ENCODE data around the gene RBKS.

Gene RBKS

DNA sequence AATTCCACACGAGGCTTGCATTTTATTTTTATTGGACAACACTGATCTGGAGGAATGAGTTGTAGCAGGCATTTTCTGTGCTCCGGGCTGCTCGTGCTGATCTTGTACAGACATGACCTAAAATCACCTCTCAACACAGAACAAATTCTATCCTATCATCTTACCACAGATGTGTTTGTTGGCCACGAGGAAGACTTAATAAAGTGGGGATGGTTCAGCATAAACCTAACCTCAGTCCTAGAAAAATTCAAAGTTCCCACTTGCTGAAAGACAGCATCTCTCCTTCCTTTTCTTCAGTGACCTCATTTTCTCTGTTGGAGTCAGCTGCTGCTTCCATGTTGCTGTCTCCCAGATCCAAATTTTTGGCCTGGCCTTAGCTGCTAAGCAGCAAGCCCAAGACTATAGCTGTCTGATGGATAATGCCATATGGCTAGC, 45.3 kb downstream of the RBKS start:
- in situ Hi-C loops (cut with MboI; ENCODE audit: low pct_unique_long_range_greater_than_20kb, low sequenced_read_pairs), result no loop called here
- no peak for DNase-seq

DNA sequence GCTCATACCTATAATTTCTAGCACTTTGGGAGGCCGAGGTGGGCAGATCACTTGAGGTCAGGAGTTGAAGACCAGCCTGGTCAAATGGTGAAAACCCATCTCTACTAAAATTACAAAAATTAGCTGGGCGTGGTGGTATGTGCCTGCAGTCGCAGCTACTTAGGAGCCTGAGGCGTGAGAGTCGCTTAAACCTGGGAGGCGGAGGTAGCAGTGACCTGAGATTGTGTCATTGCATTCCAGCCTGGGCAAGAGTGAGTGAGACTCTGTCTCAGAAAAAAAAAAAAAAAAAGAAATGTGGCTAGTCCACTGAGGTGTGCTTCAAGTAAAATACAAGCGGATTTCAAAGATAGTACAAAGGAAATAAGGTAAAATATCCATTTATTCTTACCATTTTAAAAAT, 46.2 kb downstream of the RBKS start:
- no peak for DNase-seq
- in situ Hi-C loops (cut with MboI; ENCODE audit: low pct_unique_long_range_greater_than_20kb, low sequenced_read_pairs), result no loop called here

DNA sequence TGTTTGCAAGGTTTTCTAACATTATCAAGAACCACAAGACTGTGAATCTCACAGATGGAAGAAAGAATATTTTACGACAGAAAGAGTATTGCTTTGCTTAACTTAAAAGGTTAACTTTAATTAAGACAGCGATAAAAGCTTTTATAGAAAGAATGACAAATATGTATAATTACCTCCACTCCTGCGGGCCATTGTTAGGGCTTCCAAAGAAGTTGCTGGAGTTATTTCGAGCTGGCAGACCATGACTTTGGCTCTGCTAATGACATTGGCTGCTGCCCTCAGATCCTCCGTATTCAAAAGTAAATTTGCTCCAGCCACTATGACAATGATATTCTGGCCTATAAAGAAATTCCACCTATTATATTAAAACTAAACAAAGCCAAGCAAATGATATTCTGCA, 47.3 kb downstream of the RBKS start:
- in situ Hi-C loops (cut with MboI; ENCODE audit: low pct_unique_long_range_greater_than_20kb, low sequenced_read_pairs), result no loop called here
- DNase-seq, result no peak

DNA sequence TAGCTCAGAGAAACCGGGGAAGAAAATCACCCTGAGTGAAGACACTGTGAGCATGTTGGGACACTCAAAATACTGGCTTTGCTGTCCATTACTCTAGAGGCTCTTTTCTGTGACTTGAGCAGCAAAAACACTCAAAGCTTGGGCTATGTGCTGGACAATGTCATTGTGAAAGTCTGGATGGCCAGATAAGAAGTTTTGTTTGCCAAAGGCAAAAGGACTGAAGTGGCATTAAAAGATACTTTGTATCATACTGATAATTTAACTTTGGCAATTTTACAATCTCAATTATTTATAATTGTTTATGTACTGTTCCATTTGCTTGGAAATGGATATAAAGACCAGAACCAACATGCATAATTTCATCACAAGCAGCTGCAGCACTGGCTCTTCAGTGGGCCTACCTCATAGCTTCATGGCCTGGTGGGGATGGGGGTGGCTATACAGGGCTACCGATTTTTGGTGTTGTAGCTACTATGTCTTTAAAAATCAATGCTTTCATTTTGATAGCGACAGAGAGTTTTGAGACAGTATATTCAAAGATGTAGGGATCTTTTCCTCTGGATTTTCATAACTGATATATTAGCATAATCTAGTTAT, 51.1 kb downstream of the RBKS start:
- in situ Hi-C loops (cut with MboI; ENCODE audit: low pct_unique_long_range_greater_than_20kb, low sequenced_read_pairs), result no loop called here
- DNase-seq, result no peak

DNA sequence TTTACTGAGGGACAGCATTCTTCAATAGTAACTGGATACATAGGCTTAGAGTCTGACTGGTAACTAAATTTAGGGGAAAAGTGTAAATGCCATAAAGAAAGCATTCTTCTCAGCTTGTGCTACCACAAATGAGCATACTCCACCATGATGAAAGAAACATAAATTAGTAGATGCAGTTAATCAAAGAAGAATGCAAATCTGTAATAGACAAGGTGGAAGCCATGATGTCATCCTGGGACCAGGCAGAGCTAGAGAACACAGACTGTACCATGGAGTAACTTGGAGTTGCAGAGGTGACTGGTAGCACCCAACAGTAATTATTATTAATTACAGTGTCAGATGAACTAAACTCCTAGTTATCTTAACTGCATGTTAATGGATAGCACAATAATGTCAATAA, 51.7 kb downstream of the RBKS start:
- in situ Hi-C loops (cut with MboI; ENCODE audit: low pct_unique_long_range_greater_than_20kb, low sequenced_read_pairs), result no loop called here

DNA sequence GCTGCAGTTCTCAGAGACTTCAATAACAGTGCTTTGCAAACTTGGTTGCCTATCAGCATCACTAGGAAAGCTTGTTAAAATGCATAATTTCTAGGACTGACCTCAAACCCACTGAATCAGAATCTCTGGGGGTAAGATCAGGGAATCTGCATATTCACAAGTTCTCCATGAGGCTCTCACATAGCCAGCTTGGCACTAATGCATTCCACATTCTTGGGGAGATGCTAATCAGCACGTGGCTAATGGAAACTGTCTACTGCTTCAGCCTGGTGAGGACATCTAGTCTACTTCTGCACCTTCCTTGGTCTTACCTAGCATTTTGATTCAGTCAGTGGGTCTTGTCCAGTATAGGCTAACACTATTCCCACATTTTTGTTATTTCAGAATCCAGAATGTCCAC, 56.3 kb downstream of the RBKS start:
- in situ Hi-C loops (cut with MboI; ENCODE audit: low pct_unique_long_range_greater_than_20kb, low sequenced_read_pairs), result no loop called here
- DNase-seq, result no peak

More for the DNA sequence above, 51.7 kb downstream of the RBKS start:
- no peak for DNase-seq

DNA sequence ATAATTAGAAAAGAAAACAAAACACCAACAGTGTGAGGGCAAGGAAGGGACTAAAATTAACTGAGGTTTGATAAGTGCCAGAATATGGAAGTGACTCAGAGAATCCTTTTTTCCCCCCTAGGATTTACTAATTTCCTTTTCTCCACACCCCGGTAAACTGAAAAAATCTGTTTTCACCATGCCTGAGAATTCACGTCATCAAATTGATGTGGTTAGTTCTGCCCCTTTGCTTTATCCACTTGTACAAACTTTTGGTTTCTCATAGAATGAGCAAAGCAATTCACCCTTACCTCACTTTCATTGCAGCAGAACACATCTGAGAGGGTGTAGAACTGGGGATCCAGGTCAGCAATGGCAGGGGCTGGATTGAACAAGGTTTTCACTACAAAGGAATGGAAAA, 57.8 kb downstream of the RBKS start:
- in situ Hi-C loops (cut with MboI; ENCODE audit: low pct_unique_long_range_greater_than_20kb, low sequenced_read_pairs), result no loop called here

DNA sequence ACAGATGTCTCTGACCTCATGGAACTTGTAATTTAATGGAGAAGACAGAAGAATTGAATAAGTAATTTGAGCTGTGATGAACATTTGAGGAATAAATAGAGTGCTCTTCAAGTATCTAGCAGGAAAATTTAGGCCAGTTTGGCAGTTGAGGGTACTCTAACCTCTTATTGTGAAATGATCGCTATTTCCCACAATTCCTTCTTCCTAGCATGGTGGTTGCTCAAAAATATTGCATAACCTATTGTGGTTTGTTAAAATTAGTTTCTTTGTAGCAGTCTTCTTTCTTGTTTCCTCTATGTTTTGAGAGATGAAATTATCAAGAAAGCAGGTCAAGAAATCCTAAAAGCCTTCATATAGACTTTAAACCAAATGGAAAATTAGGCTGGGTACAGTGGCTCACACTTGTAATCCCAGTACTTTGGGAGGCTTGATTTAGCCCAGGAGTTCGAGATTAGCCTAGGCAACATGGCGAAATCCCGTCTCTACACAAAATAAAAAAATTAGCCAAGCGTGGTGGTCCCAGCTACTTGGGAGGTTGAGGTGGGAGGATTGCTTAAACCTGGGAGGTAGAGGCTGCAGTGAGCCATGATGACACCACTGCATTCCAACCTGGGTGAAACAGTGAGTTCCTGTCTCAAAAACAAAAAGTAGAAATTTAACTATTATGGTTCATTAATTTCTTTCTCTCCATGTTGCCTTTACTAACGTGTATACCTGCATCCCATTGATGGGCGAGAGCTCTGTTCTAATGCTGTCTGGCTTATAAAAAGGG, 58.7 kb downstream of the RBKS start:
- peak; percentile 78 for DNase-seq
- in situ Hi-C loops (cut with MboI; ENCODE audit: low pct_unique_long_range_greater_than_20kb, low sequenced_read_pairs), result no loop called here

More for the DNA sequence above, 57.8 kb downstream of the RBKS start:
- DNase-seq, result peak; percentile 38

DNA sequence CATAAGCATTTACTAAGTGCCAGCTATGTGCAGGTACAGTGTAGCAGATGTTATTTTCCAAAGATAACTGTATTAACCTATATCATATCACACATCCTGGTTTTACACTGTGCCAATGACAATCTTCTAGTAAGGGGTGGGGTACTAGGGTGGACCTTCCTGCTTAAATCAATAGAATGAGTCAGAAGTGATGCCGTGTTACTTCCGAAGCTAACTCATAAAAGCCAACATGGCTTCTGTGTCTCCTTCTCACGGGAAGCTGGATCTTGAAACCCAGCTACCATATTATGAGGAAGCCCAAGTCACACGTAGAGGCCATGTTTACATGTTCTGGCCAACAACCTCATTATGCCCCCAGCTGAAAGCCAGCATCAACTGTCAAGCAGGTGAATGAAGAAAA, 59.5 kb downstream of the RBKS start:
- DNase-seq, result no peak
- in situ Hi-C loops (cut with MboI; ENCODE audit: low pct_unique_long_range_greater_than_20kb, low sequenced_read_pairs), result no loop called here

DNA sequence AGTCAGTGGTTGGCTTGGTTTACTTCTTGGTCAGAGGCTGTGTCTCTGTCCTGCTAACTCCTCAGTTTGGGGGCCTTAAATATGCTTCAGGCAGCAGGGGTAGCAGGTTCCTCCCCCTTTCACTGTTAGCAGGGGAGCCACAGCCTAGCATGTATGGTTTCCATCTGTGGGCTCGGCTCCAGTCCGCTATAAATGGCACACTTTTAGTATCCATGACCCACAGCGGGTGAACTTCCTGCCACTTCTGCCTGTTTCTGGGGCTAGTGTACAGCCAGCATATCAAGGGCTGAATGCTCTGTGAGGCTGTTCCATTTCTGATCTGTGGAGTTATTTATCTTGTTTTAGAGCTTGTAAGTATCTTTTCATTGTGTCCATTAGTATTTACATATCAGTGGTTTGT, 60.4 kb downstream of the RBKS start:
- DNase-seq, result peak; percentile 64
- in situ Hi-C loops (cut with MboI; ENCODE audit: low pct_unique_long_range_greater_than_20kb, low sequenced_read_pairs), result no loop called here

DNA sequence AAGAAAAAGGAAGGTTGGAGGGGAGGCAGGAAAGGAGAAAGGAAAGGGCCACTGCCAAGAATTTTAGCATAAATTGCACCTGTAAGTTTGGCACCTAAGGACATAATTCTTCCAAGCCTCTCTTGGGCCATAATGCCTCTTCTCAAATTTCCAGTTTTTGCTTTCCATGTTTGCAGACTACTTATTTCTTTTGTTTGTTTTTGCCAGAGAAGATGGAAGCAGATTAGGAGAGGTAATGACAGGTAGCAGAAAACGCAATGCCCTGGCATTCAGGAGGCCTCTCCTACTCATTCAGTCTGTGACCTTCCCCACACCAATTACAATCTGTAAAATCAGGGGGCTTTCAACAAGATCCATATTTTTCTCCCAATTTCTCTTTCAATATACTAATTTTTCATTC, 61.9 kb downstream of the RBKS start:
- DNase-seq, result no peak
- in situ Hi-C loops (cut with MboI; ENCODE audit: low pct_unique_long_range_greater_than_20kb, low sequenced_read_pairs), result no loop called here

DNA sequence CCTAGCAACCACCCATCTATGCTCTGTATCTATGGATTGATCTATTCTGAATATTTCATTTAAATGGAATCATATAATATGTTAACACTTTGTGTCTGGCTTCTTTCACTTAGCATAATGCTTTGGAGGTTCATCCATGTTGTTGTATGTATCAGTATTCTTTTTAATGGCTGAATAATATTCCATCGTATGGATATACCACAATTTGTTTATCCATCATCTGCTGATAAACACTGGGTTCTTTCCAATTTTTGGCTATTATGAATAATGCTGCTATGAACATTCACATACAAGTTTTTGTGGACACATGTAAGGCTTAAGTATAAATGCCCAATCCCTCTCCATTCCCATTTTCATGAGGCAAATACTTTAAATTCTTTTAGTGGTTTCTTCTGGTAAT, 65.8 kb downstream of the RBKS start:
- DNase-seq, result no peak
- in situ Hi-C loops (cut with MboI; ENCODE audit: low pct_unique_long_range_greater_than_20kb, low sequenced_read_pairs), result no loop called here

DNA sequence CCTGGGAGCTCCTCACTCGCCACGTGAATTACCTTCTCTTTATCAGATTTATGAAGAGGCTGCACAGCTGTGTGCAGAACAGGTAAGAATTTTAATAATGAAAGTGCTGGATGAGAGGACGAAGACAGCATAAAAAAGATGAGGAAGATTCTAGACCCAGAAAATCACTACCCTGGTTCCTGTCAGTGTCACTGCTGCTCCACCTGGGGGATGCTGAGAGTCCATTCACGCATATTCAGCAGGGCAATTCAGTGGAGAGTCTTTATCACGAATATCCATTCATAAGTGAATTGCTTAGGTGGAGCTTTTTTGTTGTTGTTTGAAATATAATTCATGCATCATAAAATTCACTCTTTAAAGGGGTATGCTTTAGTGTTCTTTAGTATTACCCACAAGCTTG, 66.6 kb downstream of the RBKS start:
- in situ Hi-C loops (cut with MboI; ENCODE audit: low pct_unique_long_range_greater_than_20kb, low sequenced_read_pairs), result no loop called here
- DNase-seq, result no peak

DNA sequence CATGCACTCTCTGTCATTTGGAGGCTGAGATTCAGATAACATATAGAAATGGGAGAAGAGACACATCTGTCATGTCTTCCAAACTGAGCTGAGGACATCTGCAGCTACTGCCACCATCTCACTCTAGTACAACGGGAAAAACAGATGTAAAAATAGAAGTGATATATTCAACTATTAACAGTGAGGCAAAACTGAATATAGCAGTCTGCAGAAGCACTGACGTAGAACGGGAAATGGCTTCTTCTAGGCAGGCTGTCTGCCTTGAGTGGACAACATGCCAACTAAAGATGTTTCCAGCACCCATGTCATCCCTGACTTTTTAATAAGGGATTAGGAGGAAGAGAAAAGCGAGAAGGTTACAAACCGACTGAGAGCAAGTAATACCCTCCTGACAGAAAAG, 67.1 kb downstream of the RBKS start:
- in situ Hi-C loops (cut with MboI; ENCODE audit: low pct_unique_long_range_greater_than_20kb, low sequenced_read_pairs), result no loop called here
- DNase-seq, result no peak

DNA sequence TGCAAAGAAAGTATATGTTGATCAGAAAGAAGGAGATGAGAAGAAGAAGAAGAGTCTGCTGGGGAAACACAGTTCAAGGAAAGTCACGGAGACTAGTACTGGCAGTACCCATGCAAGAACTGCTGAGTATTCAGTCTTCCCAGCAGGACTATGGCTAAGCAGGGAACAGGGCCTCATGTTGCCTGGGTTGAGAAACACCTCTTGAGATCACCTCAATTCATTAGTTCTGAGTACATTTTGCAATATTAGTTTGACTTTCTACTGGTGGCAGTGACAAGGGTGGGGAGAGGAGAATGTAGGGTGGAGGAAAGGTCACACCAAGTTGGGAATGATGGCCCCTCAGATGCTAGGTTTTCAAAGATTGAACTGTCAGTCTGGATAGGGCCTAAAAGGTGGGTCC, 68.1 kb downstream of the RBKS start:
- in situ Hi-C loops (cut with MboI; ENCODE audit: low pct_unique_long_range_greater_than_20kb, low sequenced_read_pairs), result no loop called here
- DNase-seq, result no peak

DNA sequence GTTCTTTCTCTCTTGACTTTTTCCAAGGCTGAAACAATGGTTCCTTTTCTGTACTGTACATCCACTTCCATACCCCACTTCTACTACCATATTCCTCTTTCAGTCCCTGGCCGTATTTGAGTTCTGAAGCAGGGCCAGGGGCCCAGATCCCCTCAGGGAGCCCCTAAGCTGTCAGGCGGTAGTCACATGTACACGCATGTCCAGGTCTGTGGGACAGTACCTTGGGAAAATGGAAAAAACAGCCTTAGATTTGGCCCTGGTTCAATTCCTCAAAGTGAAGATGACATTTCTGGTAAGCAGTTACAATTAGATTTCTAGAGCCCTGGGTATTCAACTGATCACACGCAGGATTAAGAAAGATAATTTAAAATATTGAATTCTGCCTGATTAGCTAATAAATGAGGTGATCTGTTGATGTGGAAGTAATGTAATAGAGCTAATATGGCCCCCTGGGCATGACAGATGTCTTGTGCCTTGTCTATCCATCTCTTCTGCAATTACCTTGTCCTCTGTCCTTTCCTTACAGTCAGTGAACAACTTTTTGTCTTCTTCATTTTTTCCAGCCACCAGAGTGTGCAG, 74.2 kb downstream of the RBKS start:
- in situ Hi-C loops (cut with MboI; ENCODE audit: low pct_unique_long_range_greater_than_20kb, low sequenced_read_pairs), result no loop called here
- DNase-seq, result no peak

DNA sequence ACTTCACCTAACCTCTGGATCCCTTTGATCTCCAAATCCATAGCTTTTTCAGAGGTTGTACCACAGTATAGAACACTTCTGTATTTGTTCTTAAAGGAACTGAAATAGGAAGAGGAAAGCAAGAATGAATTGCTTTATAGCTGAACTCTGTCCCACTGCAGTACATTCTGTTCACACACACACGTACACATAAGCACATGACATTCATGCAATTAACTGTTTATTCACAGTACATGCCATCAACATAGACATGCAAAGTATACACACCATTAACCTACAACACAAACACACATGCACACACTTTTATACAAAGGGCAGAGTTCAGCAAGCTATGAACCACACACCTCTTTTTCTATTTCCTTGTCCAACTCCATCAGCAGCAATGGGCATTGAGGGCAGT, 75.4 kb downstream of the RBKS start:
- no peak for DNase-seq
- in situ Hi-C loops (cut with MboI; ENCODE audit: low pct_unique_long_range_greater_than_20kb, low sequenced_read_pairs), result no loop called here

DNA sequence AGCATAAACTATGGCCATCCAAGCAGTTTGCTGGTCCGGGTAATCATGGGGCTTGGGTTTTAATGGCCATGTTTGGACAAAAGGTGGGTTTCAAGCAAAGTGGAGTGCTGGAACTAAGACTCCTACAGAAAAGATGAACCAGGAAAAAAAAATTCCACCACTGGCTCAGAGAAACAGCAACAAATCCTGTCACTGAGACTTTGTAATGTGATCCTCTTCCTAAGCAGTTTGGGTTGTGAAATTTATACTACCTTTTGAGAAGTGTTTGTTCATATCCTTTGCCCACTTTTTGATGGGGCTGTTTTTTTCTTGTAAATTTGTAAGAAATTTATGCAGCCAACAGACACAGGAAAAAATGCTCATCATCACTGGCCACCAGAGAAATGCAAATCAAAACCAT, 78.4 kb downstream of the RBKS start:
- in situ Hi-C loops (cut with MboI; ENCODE audit: low pct_unique_long_range_greater_than_20kb, low sequenced_read_pairs), result no loop called here
- no peak for DNase-seq

DNA sequence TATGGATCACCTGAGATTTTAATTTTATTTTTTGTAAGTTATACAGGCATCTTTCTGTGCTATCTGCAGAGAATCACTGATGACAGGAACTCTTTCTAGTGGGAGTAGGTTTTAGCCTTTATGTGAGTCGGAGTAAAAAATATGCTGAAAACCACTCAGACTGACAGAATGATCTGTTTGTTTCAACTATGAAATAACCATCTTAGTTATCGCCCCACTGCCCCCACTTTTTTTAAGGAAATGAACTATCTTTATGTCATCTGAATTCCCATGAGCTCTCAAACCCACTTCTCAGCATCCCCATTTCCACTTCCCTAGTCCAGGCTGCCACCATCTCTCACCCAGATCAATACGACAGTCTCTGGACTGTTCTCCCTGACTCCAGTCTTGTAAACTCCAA, 79.7 kb downstream of the RBKS start:
- in situ Hi-C loops (cut with MboI; ENCODE audit: low pct_unique_long_range_greater_than_20kb, low sequenced_read_pairs), result no loop called here
- DNase-seq, result no peak

DNA sequence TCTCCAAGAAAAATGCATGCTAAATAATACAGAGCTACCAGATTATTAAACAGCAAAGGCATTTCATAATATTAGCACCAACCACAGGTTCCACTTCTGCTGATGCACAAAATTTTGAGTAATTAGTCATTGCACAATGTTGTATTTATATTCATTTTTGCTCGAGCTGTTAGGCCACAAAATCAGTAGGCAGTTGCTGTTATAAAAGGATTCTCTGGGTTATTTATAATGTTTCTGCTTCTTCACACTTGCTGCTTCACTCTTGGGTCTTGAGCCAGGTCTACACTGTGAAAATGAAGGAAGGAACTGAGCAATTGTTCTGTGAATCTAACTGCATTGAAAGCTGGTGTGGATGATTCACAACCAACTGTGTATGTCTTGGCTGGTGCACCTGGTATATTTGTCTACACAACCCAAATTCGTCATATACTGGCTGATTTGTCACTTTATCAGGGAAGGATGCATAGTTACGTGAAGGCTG, 80.4 kb downstream of the RBKS start:
- peak; percentile 24 for DNase-seq
- in situ Hi-C loops (cut with MboI; ENCODE audit: low pct_unique_long_range_greater_than_20kb, low sequenced_read_pairs), result no loop called here

DNA sequence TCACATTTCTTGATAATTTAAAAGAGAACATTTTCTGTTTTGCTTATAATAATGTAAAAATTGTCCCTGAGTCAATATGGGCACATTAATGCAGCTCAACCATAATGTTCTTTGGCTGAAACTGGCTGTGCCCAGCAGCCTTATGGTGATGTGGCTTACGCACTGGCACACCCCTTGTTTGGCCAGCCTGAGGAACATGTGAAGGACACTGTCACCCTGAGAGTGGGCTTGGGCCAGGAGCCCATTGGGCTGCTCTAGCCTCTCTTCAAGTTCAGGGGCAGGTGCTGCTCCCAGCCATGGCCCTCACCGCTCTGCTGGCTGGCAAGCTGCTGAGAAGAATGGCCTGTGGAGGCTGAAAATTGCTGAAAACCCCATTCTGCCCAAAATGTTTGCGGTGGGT, 81.2 kb downstream of the RBKS start:
- no peak for DNase-seq
- in situ Hi-C loops (cut with MboI; ENCODE audit: low pct_unique_long_range_greater_than_20kb, low sequenced_read_pairs), result no loop called here

All from KBM-7 (cell line).